Kidney capillary endothelial cell (primary cell): ENCODE measurements around the gene UBE2H.
"Not testable (repeated sequence)": the region's sequence is repeated elsewhere in the genome, so short reads cannot be mapped to it uniquely, and the experiment has no call there.

ENCODE experiments used
- DNase-seq: peaks from one replicate; pipeline ENCODE4 v3.0.0-alpha.2; 2018; ENCODE audit warnings: low spot score

Gene UBE2H

DNA sequence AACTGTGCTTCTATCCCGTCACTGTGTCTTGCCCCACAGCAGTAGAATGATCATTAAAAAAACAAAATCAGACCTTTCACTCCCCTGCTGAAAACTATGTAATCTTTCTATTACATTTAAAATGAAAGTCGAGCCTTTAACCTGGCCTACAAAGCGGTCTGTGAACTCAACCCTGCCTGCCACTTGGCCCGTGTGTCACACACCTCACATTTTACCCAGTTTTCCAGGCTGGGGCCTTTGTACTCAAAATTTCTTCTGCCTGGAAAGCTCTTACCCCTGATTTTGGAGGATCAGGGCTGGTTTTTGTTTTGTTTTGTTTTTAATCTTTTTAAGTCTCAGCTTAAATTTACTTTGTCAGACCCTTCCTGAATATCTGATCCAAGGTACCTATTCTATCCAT is 82.1 kb downstream of the UBE2H start:
- DNase-seq: no peak

DNA sequence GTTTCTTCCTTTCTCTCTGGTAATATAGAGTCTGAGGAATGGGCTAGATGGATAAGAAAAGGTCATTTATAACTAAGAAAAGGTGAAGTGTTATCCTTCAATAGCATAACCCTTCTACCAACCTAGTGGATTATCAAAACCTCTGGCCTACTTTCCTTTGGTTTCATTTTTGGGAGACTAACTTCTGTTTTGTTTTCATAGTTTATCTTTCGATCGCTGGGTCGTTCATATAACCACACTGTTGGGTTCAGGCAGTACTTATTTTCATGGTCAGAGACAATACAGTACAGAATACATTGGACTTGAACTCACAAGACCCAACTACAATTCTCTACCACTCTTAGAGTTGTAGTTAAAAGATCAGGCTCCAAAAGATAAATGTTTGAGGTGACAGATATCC is 86.5 kb downstream of the UBE2H start:
- DNase-seq: no peak

DNA sequence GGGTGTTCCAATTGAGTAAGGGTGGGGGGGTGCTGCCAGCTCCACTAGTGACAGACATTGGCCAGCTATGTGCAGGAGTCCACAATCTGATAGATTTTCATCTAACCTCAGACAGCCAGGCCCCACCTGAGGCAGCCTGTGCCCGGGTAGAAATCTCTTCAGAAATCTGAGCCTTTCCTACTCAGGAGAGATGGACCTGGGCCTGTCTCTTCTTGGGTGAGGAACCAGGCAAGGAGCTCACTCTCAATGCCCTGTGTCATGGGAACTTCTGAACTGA is 86.9 kb downstream of the UBE2H start:
- no peak for DNase-seq

DNA sequence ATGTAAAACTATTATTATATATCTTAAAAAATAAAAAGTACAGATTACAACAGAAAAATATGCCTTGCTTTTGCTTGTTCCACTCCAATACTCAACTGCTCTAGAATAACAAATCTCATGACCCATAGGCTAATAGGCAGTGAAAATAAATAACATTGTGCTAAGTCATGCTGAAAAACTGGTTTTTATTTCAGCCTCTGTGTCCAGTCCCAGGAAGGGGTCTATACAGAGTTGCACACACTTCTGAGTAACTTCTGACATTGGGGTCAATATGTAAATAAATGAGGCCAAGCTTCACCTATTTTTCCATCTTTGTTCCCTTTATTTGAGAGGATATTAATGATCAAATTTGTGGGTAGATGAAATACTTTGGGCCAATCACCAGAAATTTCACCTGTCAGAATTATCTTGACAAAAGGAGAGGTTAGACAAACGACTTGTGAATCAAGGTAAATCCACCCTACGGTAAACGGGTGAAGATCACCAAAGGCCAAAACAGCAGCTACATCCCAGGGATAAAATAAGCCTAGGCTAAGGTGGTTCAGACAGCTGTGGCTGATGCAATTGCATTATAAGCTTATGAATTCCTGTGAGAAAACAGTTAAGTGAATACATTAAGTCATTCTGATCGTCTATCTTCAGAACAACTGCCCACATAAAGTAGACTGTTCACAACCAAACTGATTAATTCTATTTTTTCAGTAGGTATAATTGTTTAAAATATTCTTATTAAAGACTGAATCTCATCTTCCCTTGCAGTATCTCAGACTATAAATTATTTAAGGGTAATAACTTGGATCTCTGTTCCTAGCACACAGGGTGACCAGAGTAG is 87.5 kb downstream of the UBE2H start:
- no peak for DNase-seq

GRCh38 chr7:129864676-129865075 is 88.1 kb downstream of the UBE2H start:
- not testable (repeated sequence) for DNase-seq

GRCh38 chr7:129864042-129864441 is 88.7 kb downstream of the UBE2H start:
- DNase-seq: no peak

GRCh38 chr7:129862682-129863081 is 90.1 kb downstream of the UBE2H start:
- DNase-seq: no peak

- DNase-seq: not testable (repeated sequence)
These were observed 92.0 kb downstream of the UBE2H start for GRCh38 chr7:129860784-129861183.

GRCh38 chr7:129859183-129859582 is 93.6 kb downstream of the UBE2H start:
- DNase-seq: no peak

DNA sequence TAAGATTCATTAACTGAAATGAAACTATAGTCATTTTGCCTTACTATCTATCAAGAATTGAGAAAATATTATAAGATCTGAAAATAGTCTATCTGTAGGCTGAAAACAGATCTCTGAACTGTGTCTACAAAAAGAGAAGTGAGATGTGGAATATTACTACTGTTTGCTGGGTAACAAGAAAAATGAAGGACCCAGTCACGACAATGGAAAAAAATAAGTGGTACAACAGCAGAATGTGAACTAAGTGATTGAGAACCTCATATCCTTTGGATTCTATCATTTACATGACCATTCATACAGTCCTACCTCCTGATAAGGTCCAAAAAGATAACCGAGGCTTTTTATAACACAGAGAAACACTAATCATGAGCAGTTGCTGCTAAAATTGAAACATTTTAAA is 94.3 kb downstream of the UBE2H start:
- DNase-seq: no peak

GRCh38 chr7:129857313-129857712 is 95.4 kb downstream of the UBE2H start:
- DNase-seq: no peak

DNA sequence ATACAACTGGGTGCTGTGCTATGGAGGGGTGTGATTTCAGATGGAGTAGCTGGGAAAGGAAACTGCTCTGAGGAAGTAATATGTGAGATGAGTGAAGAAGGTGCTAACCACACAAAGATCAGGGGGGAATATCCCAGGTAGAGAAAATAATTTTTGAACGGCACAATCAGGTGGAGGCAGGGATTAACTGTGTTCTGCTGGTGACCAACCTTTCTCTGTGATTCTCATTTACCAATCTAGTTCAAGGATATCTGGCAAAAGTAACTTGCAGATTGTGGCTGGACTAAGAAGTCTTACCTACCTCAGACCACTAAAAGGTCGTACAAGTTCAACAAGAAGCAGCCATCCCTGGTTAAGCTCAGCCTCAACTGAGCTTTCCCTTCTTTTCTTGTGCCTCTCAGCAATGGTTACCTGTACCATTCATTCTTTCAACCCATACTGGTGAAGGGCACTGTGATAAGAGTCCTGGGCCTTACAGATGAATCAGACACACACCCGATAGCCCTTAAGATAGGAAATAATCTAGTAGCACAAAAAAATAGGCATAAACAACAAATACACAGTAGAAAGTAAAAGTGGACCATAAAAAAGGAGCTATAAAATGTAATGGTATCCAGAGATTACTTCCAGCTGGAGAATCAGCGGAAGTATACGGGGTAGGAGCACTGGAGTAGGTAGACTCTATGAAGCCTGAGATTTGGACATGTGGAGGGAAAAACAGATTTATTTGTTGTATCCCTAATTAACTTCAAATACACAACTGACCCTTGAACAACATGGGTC is 96.6 kb downstream of the UBE2H start:
- no peak for DNase-seq

DNA sequence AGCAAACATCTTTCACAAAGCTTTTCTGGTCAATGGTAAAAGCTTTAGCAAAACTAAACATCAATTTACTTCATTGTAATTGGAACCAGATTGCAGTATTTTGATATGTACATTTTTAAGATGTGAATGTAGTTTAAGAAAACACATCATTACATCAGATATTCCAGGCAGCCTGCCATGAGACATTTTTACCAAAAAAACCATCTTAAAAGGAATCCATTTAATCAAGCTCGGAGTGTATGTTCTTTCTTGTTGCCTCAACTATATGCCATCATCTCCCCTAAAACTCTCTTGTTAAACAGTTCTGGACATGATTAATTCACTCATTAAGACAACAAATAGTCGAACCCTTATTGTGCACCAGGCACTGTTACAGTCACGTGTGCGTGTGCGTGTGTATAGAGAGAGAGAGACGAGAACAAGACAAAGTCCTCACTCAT is 97.5 kb downstream of the UBE2H start:
- DNase-seq: no peak

DNA sequence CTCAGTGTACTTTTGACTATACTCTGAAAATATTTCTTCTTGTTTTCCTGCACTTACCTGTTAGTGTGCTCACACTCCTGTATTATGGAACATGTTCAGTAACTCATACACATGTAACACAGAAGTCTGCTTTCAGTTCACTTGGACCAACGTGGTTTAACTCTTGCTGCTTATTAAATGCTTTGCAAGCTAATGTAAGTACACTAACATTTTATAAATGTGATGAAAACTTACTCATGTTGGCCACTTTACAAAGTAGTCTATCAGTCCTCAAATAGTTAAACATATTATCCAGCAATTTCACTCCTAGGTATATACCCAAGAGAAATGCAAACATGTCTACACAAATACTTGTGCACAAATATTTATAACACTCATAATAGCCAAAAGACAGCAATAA is 98.4 kb downstream of the UBE2H start:
- DNase-seq: no peak

DNA sequence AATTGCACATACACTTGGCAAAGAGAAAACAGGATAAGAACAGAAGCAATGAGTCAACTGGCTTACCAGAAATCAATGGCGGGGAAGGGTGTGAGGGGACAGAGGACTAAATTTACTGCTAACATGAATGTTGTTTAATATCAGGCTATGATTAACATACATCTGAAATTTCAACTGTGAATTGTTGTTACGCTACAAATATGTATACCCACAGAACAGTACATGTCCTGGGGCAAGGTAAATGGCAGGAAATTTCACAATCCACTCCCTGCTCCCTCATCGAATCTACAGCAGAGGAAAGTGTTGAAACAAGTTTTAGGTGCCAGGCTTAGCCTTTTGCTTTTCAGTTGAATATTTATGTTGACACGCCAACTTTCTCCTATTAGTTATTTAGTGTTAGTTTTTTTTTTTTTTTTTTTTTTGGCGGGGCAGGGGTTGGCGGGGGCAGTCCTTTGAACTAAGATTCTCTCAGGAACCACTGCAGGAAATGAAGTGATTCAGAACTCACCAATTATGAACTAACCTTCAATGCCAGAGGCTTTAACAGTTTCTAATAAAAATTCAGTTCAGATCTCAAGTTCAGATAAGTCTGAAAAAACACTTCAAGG is 99.0 kb downstream of the UBE2H start:
- no peak for DNase-seq

DNA sequence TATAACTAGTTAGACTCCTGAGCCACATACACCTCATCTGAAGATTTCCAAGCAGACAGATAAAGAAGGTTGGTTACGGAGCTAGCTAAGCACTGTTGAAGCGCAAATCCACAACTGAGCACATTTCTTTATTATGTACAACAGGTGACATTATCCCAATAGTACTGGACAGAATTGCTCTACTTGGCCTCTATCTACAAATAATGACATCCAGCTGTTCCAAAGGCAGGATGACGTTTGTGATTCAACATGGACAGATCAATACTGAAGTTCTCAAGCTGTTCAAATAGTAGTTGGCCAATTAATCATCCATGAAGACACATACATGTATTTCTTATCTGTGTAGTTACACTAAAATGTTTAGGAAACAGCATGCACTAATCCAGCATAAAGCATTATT is 101.0 kb downstream of the UBE2H start:
- DNase-seq: no peak

GRCh38 chr7:129851174-129851573 is 101.6 kb downstream of the UBE2H start:
- no peak for DNase-seq

DNA sequence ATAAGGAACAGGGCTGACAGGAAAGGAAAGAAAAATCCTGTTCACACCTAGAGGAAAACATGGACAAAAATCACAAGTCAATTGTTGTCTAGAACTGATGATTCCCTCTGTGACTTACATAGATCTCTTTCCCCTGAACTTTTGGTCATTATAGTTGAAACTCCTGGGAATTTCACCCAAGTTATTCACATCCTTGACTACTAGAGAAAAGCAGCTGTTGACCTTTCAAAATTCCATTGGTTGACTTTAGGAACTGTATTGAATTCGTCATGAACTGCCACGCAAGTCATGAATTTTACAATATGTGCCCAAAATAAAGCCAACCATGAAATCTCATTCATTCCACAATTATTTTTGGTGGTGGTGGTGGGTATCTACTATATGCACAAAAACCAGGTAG is 104.3 kb downstream of the UBE2H start:
- no peak for DNase-seq

- DNase-seq: peak; percentile 64
These were observed 106.8 kb downstream of the UBE2H start for GRCh38 chr7:129845972-129846327.

DNA sequence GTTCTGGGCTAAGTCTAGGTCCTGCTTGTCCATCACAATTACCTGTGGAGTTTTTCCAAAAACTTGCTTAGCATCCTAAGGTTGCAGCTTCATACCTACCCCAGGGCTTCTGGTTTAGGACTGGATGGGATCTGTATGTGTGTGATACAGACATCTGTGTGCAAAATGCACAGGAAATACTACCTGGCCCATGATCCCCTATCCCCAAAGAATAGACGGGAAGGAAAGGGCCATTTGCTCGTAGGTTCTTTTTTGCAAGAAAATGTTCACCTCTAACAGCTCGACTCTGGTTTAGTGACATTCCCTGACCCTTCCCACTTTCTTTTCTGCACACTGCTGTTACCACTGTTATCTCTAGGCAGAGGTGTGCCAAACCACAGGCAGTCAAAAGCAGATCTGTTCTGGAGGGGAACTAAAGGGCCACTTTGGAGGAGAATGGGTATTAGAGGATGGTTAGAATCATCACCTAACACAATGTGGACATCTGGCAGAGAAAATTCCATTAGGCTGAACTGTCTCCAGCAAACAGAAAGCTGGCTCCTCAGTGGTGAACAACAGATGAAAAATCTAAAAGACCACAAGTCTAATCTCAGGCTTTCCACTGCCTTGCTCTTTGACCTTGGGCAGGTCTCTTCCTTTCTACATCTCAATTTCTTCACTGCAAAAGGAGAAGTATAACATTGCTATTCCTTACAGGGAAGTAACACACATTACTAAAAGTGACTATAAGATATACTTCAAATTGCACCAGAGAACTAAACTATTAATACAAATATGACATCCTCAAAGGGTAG is 107.4 kb downstream of the UBE2H start:
- peak; percentile 41 for DNase-seq

GRCh38 chr7:129843978-129844840 is 108.6 kb downstream of the UBE2H start:
- DNase-seq: peak; percentile 60
